HUES6 (cell line): ENCODE results near the gene KCTD21.

Experiments
- H3K27ac ChIP-seq: 2 replicates; pipeline ENCODE4 v1.7.0; 2013; ENCODE audit warnings: low read depth, mild to moderate bottlenecking, low read length, inconsistent platforms
- H3K27me3 ChIP-seq: 2 replicates; pipeline ENCODE4 v1.6.1; 2013; ENCODE audit warnings: low read length; ENCODE audit not compliant: control insufficient read depth, insufficient read depth
- H3K36me3 ChIP-seq: 2 replicates; pipeline ENCODE4 v1.6.1; 2013; ENCODE audit warnings: low read length; ENCODE audit not compliant: control insufficient read depth, insufficient read depth
- H3K4me1 ChIP-seq: 2 replicates; pipeline ENCODE4 v1.6.1; 2013; ENCODE audit warnings: low read length; ENCODE audit not compliant: control insufficient read depth, insufficient read depth
- H3K4me3 ChIP-seq: 2 replicates; pipeline ENCODE4 v1.5.1; 2013; ENCODE audit warnings: low read depth, low read length
- H3K9ac ChIP-seq: one replicate; pipeline ENCODE4 v1.6.1; 2013; ENCODE audit warnings: mild to moderate bottlenecking, low read length
- H3K9me3 ChIP-seq: 2 replicates; pipeline ENCODE4 v1.6.1; 2013; ENCODE audit warnings: low read depth, low read length; ENCODE audit not compliant: control insufficient read depth, insufficient read depth

KCTD21 gene

DNA sequence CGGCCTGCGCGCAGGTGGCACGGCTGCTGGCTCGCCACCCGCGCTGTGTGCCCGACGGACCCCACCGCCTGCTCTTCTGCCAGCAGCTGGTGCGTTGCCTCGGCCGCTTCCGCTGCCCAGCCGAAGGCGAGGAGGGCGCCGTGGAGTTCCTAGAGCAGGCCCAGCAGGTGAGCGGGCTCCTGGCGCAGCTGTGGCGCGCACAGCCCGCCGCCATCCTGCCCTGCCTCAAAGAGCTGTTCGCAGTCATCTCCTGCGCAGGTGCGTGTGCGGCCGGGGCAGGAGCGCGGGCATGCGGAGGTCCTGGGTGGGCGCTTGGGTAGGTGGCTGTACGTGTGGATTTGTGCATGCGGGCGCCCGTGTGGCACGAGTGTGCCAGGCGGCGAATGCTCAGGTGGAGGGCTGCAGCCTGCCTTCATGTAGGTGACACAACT lies 8.2 kb upstream of the KCTD21 start:
- Histone ChIP-seq H3K36me3 (peaks cover 12% of the 10 kb centered on the region), H3K9me3 (no peaks in the 10 kb centered on the region), H3K27ac (no peak overlapping the region), H3K9ac (no peak overlapping the region), H3K4me3 (no peak overlapping the region), H3K27me3 (no peaks in the 10 kb centered on the region), H3K4me1 (no peaks in the 10 kb centered on the region)

DNA sequence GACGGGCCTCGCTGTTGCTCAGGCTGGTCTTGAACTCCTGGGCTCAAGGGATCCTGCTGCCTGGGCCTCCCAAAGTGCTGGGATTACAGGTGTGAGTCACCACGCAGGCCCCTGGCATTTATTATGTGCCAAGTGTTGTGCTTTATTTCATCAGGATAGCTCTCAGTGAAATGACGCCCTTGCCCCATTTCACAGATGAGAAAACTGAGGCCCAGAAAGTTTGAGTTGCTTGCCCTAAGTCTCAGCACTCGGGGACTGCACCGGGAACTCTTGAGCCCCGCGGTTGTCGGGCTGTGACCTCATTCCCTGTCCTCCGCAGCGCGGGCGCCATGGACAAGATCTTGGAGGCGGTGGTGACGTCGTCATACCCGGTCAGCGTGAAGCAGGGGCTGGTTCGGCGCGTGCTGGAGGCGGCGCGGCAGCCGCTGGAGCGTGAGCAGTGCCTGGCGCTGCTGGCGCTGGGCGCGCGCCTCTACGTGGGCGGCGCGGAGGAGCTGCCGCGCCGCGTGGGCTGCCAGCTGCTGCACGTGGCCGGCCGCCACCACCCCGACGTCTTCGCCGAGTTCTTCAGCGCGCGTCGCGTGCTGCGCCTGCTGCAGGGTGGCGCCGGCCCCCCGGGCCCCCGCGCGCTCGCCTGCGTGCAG lies 7.6 kb upstream of the KCTD21 start:
- H3K9ac ChIP-seq: no peak overlapping the region
- H3K4me1 ChIP-seq: no peaks in the 10 kb centered on the region
- H3K36me3 ChIP-seq: peaks cover 9% of the 10 kb centered on the region
- no peak overlapping the region for H3K27ac ChIP-seq
- no peak overlapping the region for H3K4me3 ChIP-seq
- H3K9me3 ChIP-seq: no peaks in the 10 kb centered on the region
- no peaks in the 10 kb centered on the region for H3K27me3 ChIP-seq

DNA sequence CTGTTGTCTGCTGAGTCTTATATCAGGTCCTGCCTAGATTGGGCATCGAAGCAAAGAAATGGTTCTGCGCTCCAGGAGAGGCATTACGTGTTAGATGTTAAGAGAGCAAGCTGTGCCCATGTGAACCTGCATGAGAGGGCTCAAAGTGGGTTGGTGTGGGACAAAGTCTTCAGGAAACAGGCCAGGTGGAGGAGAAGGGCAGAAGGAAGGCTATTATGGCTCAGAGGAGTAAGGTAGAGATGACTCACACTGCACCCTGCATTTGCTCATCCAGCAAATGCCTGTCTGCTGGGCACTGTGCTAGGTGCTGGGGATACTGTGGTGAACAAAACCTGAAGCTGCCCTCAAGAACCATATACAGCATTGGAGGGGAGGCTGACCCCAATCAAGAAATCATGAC lies 6.1 kb upstream of the KCTD21 start:
- H3K4me3 ChIP-seq: no peak overlapping the region
- no peaks in the 10 kb centered on the region for H3K9me3 ChIP-seq
- no peaks in the 10 kb centered on the region for H3K27me3 ChIP-seq
- peaks cover 3% of the 10 kb centered on the region; the same call in 1 of the 2 replicates for H3K4me1 ChIP-seq
- H3K9ac ChIP-seq: no peak overlapping the region
- no peaks in the 10 kb centered on the region for H3K36me3 ChIP-seq
- no peak overlapping the region for H3K27ac ChIP-seq

DNA sequence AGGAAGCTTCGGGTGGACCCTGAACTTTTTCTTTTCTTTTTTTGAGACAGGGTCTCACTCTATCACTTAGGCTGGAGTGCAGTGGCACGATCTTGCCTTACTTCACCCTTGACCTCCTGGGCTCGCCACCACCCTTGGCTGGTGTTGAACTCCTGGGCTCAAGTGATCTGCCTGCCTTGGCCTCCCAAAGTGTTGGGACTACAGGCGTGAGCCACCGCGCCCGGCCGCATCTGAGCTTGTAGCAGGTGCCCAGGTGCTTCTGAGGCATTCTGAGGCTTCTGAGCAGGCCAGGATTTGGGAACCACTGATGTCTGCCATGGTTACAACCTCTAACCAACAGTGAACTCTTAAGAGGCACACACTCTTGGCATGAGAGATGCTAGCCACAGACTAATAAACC lies 5.4 kb upstream of the KCTD21 start:
- H3K4me1 ChIP-seq: peaks cover 5% of the 10 kb centered on the region; the same call in 1 of the 2 replicates
- no peak overlapping the region for H3K9ac ChIP-seq

DNA sequence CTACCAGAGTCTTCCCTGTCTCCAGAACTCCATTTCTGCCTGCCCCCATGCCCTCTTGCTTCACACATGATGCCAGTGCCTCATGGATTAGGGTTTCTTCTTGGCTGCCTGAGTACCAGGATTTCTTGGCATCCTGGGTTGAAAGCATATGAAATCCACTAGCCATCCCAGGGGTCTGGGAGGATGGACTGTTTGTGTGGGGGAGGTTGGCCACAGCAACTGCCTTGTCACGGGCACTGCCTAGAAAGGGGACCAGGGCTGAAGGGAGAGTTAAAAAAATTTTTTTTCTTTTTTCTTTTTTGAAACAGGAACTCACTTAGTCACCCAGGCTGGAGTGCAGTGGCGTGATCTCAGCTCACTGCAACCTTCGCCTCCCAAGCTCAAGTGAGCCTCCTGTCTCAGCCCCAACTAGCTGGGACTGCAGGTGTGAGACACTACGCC lies 4.5 kb upstream of the KCTD21 start:
- H3K36me3 ChIP-seq: no peaks in the 10 kb centered on the region
- H3K9ac ChIP-seq: no peak overlapping the region
- no peak overlapping the region for H3K4me3 ChIP-seq
- no peaks in the 10 kb centered on the region for H3K27me3 ChIP-seq
- H3K27ac ChIP-seq: no peak overlapping the region
- H3K9me3 ChIP-seq: no peaks in the 10 kb centered on the region
- peaks cover 5% of the 10 kb centered on the region; the same call in 1 of the 2 replicates for H3K4me1 ChIP-seq

More for the DNA sequence above, 5.4 kb upstream of the KCTD21 start:
- Histone ChIP-seq H3K9me3 (no peaks in the 10 kb centered on the region), H3K27ac (no peak overlapping the region), H3K27me3 (no peaks in the 10 kb centered on the region), H3K4me3 (no peak overlapping the region), H3K36me3 (no peaks in the 10 kb centered on the region)

DNA sequence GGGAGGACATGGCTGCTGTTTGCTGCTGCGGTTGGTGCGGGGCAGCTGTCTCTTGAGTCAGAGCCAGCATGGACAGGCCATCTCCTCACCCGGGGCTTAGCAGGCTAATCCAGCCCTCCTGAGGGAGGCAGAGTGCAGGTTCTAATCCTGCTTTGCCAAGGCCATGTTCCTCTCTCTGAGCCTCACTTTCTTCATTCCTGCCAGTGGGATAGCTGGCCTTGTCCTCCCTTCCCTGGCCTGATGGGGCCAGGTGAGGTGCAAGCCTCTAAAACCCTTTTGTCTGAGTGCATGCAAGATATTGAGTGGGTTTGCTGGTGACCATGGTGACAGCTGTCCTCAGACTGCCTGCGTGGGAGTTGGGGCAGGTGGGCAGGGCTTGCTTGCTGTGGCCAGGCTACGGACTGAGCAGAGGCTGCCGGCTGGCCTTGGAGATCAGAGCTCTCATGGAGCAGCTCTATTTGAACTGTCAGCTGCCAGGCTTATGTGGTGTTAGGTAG lies 3.8 kb upstream of the KCTD21 start:
- no peak overlapping the region for H3K27ac ChIP-seq
- H3K9ac ChIP-seq: no peak overlapping the region
- H3K4me1 ChIP-seq: peaks cover 11% of the 10 kb centered on the region
- H3K27me3 ChIP-seq: no peaks in the 10 kb centered on the region
- H3K4me3 ChIP-seq: no peak overlapping the region
- no peaks in the 10 kb centered on the region for H3K36me3 ChIP-seq
- no peaks in the 10 kb centered on the region for H3K9me3 ChIP-seq

DNA sequence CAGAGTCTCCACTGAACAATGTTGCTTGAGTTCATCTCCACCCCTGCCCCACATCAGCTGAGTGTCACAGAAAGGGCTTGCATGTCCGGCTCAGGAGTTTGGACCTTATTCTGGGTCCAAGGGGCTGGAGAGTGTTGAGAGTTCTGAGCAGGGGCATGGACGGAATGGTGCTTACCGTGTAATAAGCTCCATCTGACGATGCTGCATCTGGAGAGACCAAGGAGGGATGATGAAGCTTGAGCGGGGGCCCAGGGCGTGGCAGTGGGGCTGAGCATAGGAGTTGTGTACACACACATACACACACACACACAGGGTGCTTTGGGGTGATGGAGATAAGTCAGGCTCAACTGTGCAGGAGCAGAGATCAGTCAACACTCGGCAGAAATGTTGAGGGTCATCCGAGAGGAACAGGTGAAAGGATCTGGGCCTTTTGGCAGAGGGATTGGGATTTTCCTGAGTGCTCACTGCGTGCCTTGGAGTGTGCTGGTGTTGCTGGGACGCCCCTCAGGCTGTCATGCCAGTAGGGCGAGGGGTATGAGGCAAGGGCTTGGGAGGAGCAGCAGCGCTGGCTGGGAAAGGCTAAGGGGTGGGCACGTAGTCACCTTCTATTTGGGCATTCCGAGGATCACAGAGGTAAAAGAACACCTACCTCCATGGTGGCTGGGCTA lies 2.6 kb upstream of the KCTD21 start:
- Histone ChIP-seq H3K27ac (no peak overlapping the region), H3K4me3 (no peak overlapping the region), H3K9me3 (no peaks in the 10 kb centered on the region), H3K27me3 (no peaks in the 10 kb centered on the region), H3K4me1 (peaks cover 14% of the 10 kb centered on the region), H3K36me3 (no peaks in the 10 kb centered on the region), H3K9ac (no peak overlapping the region)

DNA sequence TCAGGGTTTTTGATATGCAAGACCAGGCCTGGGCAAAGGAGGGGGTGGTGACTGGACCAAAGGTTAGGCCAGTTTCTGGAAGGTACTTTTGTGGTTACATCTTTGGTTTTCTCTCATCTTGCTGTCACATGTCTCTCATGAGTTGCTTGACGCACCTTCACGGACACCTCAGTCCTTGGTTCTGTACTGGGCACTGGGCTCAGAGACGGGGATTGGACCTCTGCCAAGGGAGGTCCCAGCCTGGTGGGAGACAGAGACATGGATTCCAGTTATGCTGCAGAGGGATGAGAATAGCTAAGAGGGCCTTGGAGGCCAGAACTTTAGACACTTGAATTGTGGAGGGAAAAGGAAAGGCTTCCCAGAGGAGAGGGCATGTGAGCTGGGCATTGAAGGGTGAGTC lies 1.9 kb upstream of the KCTD21 start:
- Histone ChIP-seq H3K27ac (no peak overlapping the region), H3K4me1 (peaks cover 14% of the 10 kb centered on the region), H3K9me3 (no peaks in the 10 kb centered on the region), H3K27me3 (no peaks in the 10 kb centered on the region), H3K4me3 (no peak overlapping the region), H3K9ac (no peak overlapping the region), H3K36me3 (no peaks in the 10 kb centered on the region)

DNA sequence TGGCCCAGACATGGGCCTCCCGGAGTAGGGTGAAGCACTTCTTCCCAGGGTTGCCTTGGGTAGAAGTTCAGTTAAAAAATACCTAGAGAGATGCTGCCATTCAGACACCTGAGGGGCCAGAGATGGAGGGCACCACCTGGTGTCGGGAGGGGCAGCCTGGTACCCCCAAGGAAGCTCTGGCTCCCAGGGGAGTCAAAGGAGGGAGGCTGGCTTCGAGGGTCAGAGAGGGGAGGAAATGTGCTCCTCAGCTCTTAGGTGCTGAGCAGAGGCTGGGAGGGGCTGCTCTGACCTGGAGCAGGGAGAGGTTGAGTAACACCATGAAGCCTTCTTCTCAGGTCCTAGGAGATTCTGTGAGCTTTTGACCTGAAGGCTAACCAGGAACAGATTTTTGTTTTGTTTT lies 1.4 kb upstream of the KCTD21 start:
- Histone ChIP-seq H3K36me3 (no peaks in the 10 kb centered on the region), H3K27ac (no peak overlapping the region), H3K27me3 (no peaks in the 10 kb centered on the region), H3K4me1 (peaks cover 14% of the 10 kb centered on the region), H3K9me3 (no peaks in the 10 kb centered on the region), H3K4me3 (peak overlapping the region; percentile 90), H3K9ac (no peak overlapping the region)

DNA sequence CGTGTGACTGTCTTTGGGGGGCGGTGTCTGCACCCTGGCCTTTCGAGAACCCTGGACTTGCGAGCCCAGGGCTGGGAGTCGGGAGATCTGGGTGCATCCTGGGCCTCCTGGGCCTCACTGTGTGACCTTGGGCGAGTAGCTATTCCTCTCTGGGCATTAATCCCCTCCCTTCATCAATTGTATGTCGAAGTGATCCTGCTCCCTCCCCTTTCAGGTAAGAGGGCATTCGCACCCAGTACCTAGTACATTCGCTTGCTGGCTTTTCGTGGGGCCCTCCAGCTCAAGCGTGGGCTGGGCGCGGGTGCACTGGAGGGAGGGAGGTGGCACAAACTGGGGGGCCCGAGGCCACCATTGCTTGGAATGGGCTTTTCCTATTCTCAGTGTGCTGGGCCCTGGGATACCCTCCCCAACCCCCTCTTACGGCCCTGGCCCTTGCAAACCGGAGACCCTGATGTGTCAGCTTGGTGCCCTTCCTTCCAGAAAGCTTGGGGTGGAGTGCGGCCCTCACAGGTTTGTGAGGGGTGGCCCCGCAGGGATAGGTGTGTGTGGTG lies 823 bp upstream of the KCTD21 start:
- peak overlapping the region; percentile 43 for H3K9ac ChIP-seq
- H3K36me3 ChIP-seq: no peaks in the 10 kb centered on the region
- H3K9me3 ChIP-seq: no peaks in the 10 kb centered on the region
- H3K4me1 ChIP-seq: peaks cover 14% of the 10 kb centered on the region
- no peaks in the 10 kb centered on the region for H3K27me3 ChIP-seq
- H3K27ac ChIP-seq: no peak overlapping the region
- H3K4me3 ChIP-seq: peak overlapping the region; percentile 90
